Neuron (in vitro differentiated cells): ENCODE results near the gene SNED1.
"Not testable (repeated sequence)": the region's sequence is repeated elsewhere in the genome, so short reads cannot be mapped to it uniquely, and the experiment has no call there.

Source experiments
- H2AFZ ChIP-seq: one replicate; pipeline ENCODE4 v1.6.1; 2013; ENCODE audit warnings: low read depth, mild to moderate bottlenecking, inconsistent platforms, low read length, moderate library complexity
- H3K27me3 ChIP-seq: one replicate; pipeline ENCODE4 v1.6.1; 2013; ENCODE audit warnings: low read length; ENCODE audit not compliant: insufficient read depth
- H3K36me3 ChIP-seq: one replicate; pipeline ENCODE4 v1.6.1; 2013; ENCODE audit warnings: low read length; ENCODE audit not compliant: insufficient read depth
- H3K4me1 ChIP-seq: one replicate; pipeline ENCODE4 v1.6.1; 2013; ENCODE audit warnings: low read length; ENCODE audit not compliant: insufficient read depth
- H3K4me3 ChIP-seq: 2 replicates; pipeline ENCODE4 v1.5.1; 2013; ENCODE audit warnings: mild to moderate bottlenecking, low read length, moderate library complexity
- H3K9me3 ChIP-seq: one replicate; pipeline ENCODE4 v1.6.1; 2013; ENCODE audit warnings: low read length

The SNED1 gene

GRCh38 chr2:241081643-241082340, 83.4 kb downstream of the SNED1 start:
- no peak overlapping the region for H2AFZ ChIP-seq
- peaks cover 6% of the 10 kb centered on the region for H3K9me3 ChIP-seq
- H3K36me3 ChIP-seq = peaks cover 7% of the 10 kb centered on the region
- H3K4me3 ChIP-seq = no peak overlapping the region
- H3K27me3 ChIP-seq = no peaks in the 10 kb centered on the region
- no peaks in the 10 kb centered on the region for H3K4me1 ChIP-seq

GRCh38 chr2:241082341-241083090, 84.1 kb downstream of the SNED1 start:
- no peaks in the 10 kb centered on the region for H3K4me1 ChIP-seq
- H3K27me3 ChIP-seq = no peaks in the 10 kb centered on the region

GRCh38 chr2:241083091-241083415, 84.6 kb downstream of the SNED1 start:
- Histone ChIP-seq H3K9me3 (peaks cover 14% of the 10 kb centered on the region), H3K4me1 (no peaks in the 10 kb centered on the region), H3K4me3 (no peak overlapping the region), H3K27me3 (no peaks in the 10 kb centered on the region), H3K36me3 (peaks cover 19% of the 10 kb centered on the region), H2AFZ (no peak overlapping the region)

More at GRCh38 chr2:241082341-241083090, 84.1 kb downstream of the SNED1 start:
- Histone ChIP-seq H3K4me3 (no peak overlapping the region), H2AFZ (no peak overlapping the region), H3K9me3 (peaks cover 11% of the 10 kb centered on the region), H3K36me3 (peaks cover 14% of the 10 kb centered on the region)

GRCh38 chr2:241084856-241085444, 86.5 kb downstream of the SNED1 start:
- H2AFZ ChIP-seq = no peak overlapping the region
- H3K9me3 ChIP-seq = peaks cover 15% of the 10 kb centered on the region
- no peak overlapping the region for H3K4me3 ChIP-seq
- H3K36me3 ChIP-seq = peaks cover 37% of the 10 kb centered on the region
- H3K27me3 ChIP-seq = no peaks in the 10 kb centered on the region
- H3K4me1 ChIP-seq = no peaks in the 10 kb centered on the region

- Histone ChIP-seq H3K36me3 (peaks cover 57% of the 10 kb centered on the region), H3K4me3 (no peak overlapping the region), H3K9me3 (peaks cover 15% of the 10 kb centered on the region), H3K27me3 (no peaks in the 10 kb centered on the region), H2AFZ (no peak overlapping the region), H3K4me1 (no peaks in the 10 kb centered on the region)
These were observed 89.2 kb downstream of the SNED1 start for GRCh38 chr2:241087420-241088268.

- Histone ChIP-seq H3K36me3 (peaks cover 64% of the 10 kb centered on the region), H3K27me3 (no peaks in the 10 kb centered on the region), H2AFZ (no peak overlapping the region), H3K4me3 (no peak overlapping the region), H3K9me3 (peaks cover 15% of the 10 kb centered on the region), H3K4me1 (no peaks in the 10 kb centered on the region)
These were observed 90.0 kb downstream of the SNED1 start for GRCh38 chr2:241088376-241088775.

- no peaks in the 10 kb centered on the region for H3K27me3 ChIP-seq
- peaks cover 15% of the 10 kb centered on the region for H3K9me3 ChIP-seq
- no peaks in the 10 kb centered on the region for H3K4me1 ChIP-seq
- H2AFZ ChIP-seq = no peak overlapping the region
- H3K36me3 ChIP-seq = peaks cover 68% of the 10 kb centered on the region
- H3K4me3 ChIP-seq = no peak overlapping the region
These were observed 90.6 kb downstream of the SNED1 start for GRCh38 chr2:241088791-241089732.

GRCh38 chr2:241091201-241091600, 92.8 kb downstream of the SNED1 start:
- H3K4me1 ChIP-seq = no peaks in the 10 kb centered on the region
- H3K36me3 ChIP-seq = peaks cover 87% of the 10 kb centered on the region
- H2AFZ ChIP-seq = no peak overlapping the region
- no peak overlapping the region for H3K4me3 ChIP-seq
- no peaks in the 10 kb centered on the region for H3K27me3 ChIP-seq
- H3K9me3 ChIP-seq = peaks cover 12% of the 10 kb centered on the region

- H3K27me3 ChIP-seq = no peaks in the 10 kb centered on the region
- H3K4me3 ChIP-seq = no peak overlapping the region
- no peak overlapping the region for H2AFZ ChIP-seq
- peaks cover 86% of the 10 kb centered on the region for H3K36me3 ChIP-seq
- H3K9me3 ChIP-seq = peaks cover 8% of the 10 kb centered on the region
- no peaks in the 10 kb centered on the region for H3K4me1 ChIP-seq
These were observed 93.5 kb downstream of the SNED1 start for GRCh38 chr2:241091734-241092445.

- Histone ChIP-seq H3K4me1 (no peaks in the 10 kb centered on the region), H3K36me3 (peaks cover 85% of the 10 kb centered on the region), H3K4me3 (no peak overlapping the region), H3K27me3 (no peaks in the 10 kb centered on the region), H3K9me3 (peaks cover 4% of the 10 kb centered on the region), H2AFZ (no peak overlapping the region)
These were observed 94.3 kb downstream of the SNED1 start for GRCh38 chr2:241092677-241093076.

GRCh38 chr2:241093133-241093781, 94.8 kb downstream of the SNED1 start:
- not testable (repeated sequence) for H2AFZ ChIP-seq, H3K27me3 ChIP-seq, H3K9me3 ChIP-seq, H3K4me3 ChIP-seq, H3K4me1 ChIP-seq
- peaks cover 79% of the 10 kb centered on the region for H3K36me3 ChIP-seq
